SK-N-SH (cell line): ENCODE results near the gene CTAG1B. TPM values are rescaled to one million over a fixed set of nuclear protein-coding genes. Genes with fewer than 3 reads are reported as not detected.
"Not testable (repeated sequence)": the region's sequence is repeated elsewhere in the genome, so short reads cannot be mapped to it uniquely, and the experiment has no call there.

Source experiments
- CTCF ChIA-PET: fragments of 300-600, 350-600 bp; formaldehyde crosslinking; extraction: SDS; loops from one replicate; lab custom pipeline; 2021; lab: Yijun Ruan, JAX
- POLR2A ChIA-PET: fragments of 350-600 bp; sonication (Branson Sonifier 250); formaldehyde crosslinking; extraction: SDS; loops from one replicate; lab custom pipeline; 2020; ENCODE audit warnings: antibody characterized with exemption, inconsistent platforms; lab: Yijun Ruan, JAX
- DNase-seq: peaks from one replicate; pipeline ENCODE4 v3.0.0; 2012
- H2AFZ ChIP-seq: fragments of 200-600 bp; sonication (generic); 2 replicates; pipeline ENCODE4 v1.8.1; 2016; ENCODE audit warnings: antibody characterized with exemption, mild to moderate bottlenecking, low read depth
- H3F3A ChIP-seq: fragments of 200-600 bp; sonication (generic); replicated peaks from 2 replicates; pipeline ENCODE3; 2016; ENCODE audit warnings: antibody characterized with exemption, mild to moderate bottlenecking; ENCODE audit not compliant: insufficient read depth
- H3K27ac ChIP-seq, 2 experiments: fragments of 200-500 bp in 1 of 2; fragments of 200-600 bp in 1 of 2; sonication (Bioruptor generic) in 1 of 2; sonication (generic), shearing (Covaris generic) in 1 of 2; 2 replicates each; pipeline versions ENCODE4 v1.5.1 to v1.6.1; 2014 to 2016; ENCODE audit warnings: low read depth in 2 of 2, inconsistent platforms in 1 of 2, low read length in 1 of 2, mild to moderate bottlenecking in 1 of 2, mixed read lengths in 1 of 2
- H3K27me3 ChIP-seq: fragments of 200-600 bp; sonication (generic), shearing (Covaris generic); 2 replicates; pipeline ENCODE4 v1.6.1; 2016; ENCODE audit warnings: mixed run types; ENCODE audit not compliant: insufficient read depth
- H3K36me3 ChIP-seq, 2 experiments: fragments of 200-500 bp in 1 of 2; fragments of 200-600 bp in 1 of 2; sonication (Bioruptor generic) in 1 of 2; sonication (generic) in 1 of 2; replicated peaks in 1 of 2; 2 replicates each; pipeline versions ENCODE3 to v1.5.1; 2014 to 2016; ENCODE audit warnings: low read length in 1 of 2, mild to moderate bottlenecking in 1 of 2; ENCODE audit not compliant: insufficient read depth in 2 of 2, control insufficient read depth in 1 of 2
- H3K4me1 ChIP-seq, 2 experiments: fragments of 200-500 bp in 1 of 2; fragments of 200-600 bp in 1 of 2; sonication (Bioruptor generic) in 1 of 2; sonication (generic), shearing (Covaris generic) in 1 of 2; 2 replicates each; pipeline versions ENCODE4 v1.5.1 to v1.6.1; 2014 to 2016; ENCODE audit warnings: low read depth in 1 of 2, low read length in 1 of 2, mixed run types in 1 of 2; ENCODE audit not compliant: insufficient read depth in 2 of 2, control insufficient read depth in 1 of 2
- H3K4me2 ChIP-seq: fragments of 200-600 bp; sonication (generic), shearing (Covaris generic); 2 replicates; pipeline ENCODE4 v1.6.1; 2017; ENCODE audit warnings: mixed run types
- H3K4me3 ChIP-seq, 2 experiments: fragments of 200-500 bp in 1 of 2; fragments of 200-600 bp in 1 of 2; sonication (Bioruptor generic) in 1 of 2; sonication (generic), shearing (Covaris generic) in 1 of 2; 2 replicates each; pipeline versions ENCODE4 v1.5.1 to v1.8.1; 2014 to 2016; ENCODE audit warnings: low read depth in 2 of 2, inconsistent platforms in 1 of 2, low read length in 1 of 2, mild to moderate bottlenecking in 1 of 2, mixed read lengths in 1 of 2, moderate library complexity in 1 of 2
- H3K79me2 ChIP-seq: fragments of 200-600 bp; sonication (generic); 2 replicates; pipeline ENCODE4 v1.8.1; 2017; ENCODE audit warnings: mild to moderate bottlenecking; ENCODE audit not compliant: insufficient read depth
- H3K9ac ChIP-seq: fragments of 200-600 bp; sonication (generic); 2 replicates; pipeline ENCODE4 v1.6.1; 2017; ENCODE audit warnings: mixed run types
- H3K9me2 ChIP-seq: fragments of 200-600 bp; sonication (generic); 2 replicates; pipeline ENCODE4 v1.6.1; 2017; ENCODE audit warnings: mixed run types
- H3K9me3 ChIP-seq: fragments of 200-600 bp; sonication (generic); 2 replicates; pipeline ENCODE4 v1.6.1; 2017; ENCODE audit warnings: mixed run types, mild to moderate bottlenecking, moderate library complexity
- H4K20me1 ChIP-seq: fragments of 200-600 bp; sonication (generic); 2 replicates; pipeline ENCODE4 v1.6.1; 2017; ENCODE audit warnings: mild to moderate bottlenecking, mixed run types; ENCODE audit not compliant: insufficient read depth
- WGBS: methylation state at CpG from one replicate; pipeline ENCODE4 v1.1.6; 2017; ENCODE audit warnings: low lambda C conversion rate; 5-methylcytosine and 5-hydroxymethylcytosine counted together
- polyA plus RNA-seq, 3 experiments: library from polyadenylated mRNA; depleted of rRNA; stranded (reverse); fragments of >200 nt; gene quantifications; 2 replicates each; pipeline ENCODE4 v1.2.3, GENCODE V29; 2012

Gene CTAG1B
- polyA plus RNA-seq, 1 of the 3 experiments (the other 2 are of a cell fraction): not detected

- H3K4me1 ChIP-seq, POLR2A ChIA-PET, H3K79me2 ChIP-seq, H3K4me3 ChIP-seq, H3K9ac ChIP-seq, H3K9me2 ChIP-seq, H3K27ac ChIP-seq, H2AFZ ChIP-seq, H4K20me1 ChIP-seq, H3K9me3 ChIP-seq, H3F3A ChIP-seq, CTCF ChIA-PET, DNase-seq, H3K4me2 ChIP-seq, H3K36me3 ChIP-seq, H3K27me3 ChIP-seq: not testable (repeated sequence)
- no CpG with 5 or more reads among the region's 10 CpGs for WGBS
Measured at GRCh38 chrX:154641740-154642139, 22.7 kb upstream of the CTAG1B start.

DNA sequence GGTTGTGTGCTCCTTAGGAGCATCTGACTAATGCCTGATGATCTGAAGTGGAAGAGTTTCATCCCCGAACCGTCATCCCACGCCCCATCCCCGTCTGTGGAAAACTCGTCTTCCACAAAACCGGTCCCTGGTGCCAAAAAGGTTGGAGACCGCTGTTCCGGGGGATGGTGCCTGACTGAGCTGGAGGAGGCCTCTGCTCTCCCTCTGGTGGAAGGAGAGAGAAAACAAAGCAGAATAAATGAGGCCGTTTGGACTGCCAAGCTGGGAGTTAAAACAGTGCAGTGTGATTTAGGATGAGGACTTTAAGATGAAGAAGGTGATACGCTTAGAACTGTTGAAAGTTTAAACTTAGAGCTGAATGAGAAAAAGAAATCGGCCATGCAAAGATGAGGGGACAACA is 14.6 kb upstream of the CTAG1B start:
- H3F3A ChIP-seq, H3K9ac ChIP-seq, H3K27ac ChIP-seq, H3K79me2 ChIP-seq, H2AFZ ChIP-seq, H3K4me1 ChIP-seq, DNase-seq, H3K36me3 ChIP-seq, H4K20me1 ChIP-seq, H3K9me3 ChIP-seq, H3K4me3 ChIP-seq, H3K9me2 ChIP-seq, POLR2A ChIA-PET, H3K4me2 ChIP-seq, H3K27me3 ChIP-seq, CTCF ChIA-PET: not testable (repeated sequence)
- WGBS: no CpG with 5 or more reads among the region's 11 CpGs

DNA sequence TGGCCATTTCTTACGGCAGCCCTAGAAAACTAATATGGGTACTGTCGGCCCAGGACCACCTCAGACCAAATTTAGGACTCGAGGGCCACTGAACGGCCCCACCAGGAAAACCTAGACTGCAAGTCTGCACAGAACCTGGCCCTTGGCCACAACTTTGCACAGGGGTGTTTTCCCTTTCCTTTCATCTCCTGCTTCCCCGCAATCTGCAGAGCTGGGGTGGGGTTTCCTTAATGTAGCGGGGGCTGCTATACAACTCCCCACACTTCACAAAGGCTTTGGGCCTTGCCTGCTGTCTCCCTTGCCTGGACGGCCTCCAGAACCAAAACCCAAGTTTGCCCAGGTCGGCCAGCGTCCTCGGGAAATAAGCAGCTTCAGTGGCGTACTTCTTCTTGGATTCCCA is 11.9 kb upstream of the CTAG1B start:
- H3F3A ChIP-seq, H3K4me3 ChIP-seq: not testable (repeated sequence)

GRCh38 chrX:154628960-154629359 is 9.9 kb upstream of the CTAG1B start:
- WGBS: no CpG with 5 or more reads among the region's 5 CpGs
- H3K9ac ChIP-seq, H4K20me1 ChIP-seq, POLR2A ChIA-PET, H3K4me2 ChIP-seq, H3K9me3 ChIP-seq, H3F3A ChIP-seq, H3K4me3 ChIP-seq, DNase-seq, H3K27me3 ChIP-seq, H3K27ac ChIP-seq, CTCF ChIA-PET, H3K4me1 ChIP-seq, H3K9me2 ChIP-seq, H3K79me2 ChIP-seq, H2AFZ ChIP-seq, H3K36me3 ChIP-seq: not testable (repeated sequence)

More for the DNA sequence above, 11.9 kb upstream of the CTAG1B start:
- H3K9ac ChIP-seq, H2AFZ ChIP-seq, H3K27me3 ChIP-seq, H4K20me1 ChIP-seq, POLR2A ChIA-PET, H3K79me2 ChIP-seq, H3K9me3 ChIP-seq, CTCF ChIA-PET, H3K4me2 ChIP-seq, DNase-seq, H3K27ac ChIP-seq, H3K9me2 ChIP-seq, H3K36me3 ChIP-seq, H3K4me1 ChIP-seq: not testable (repeated sequence)
- no CpG with 5 or more reads among the region's 11 CpGs for WGBS

DNA sequence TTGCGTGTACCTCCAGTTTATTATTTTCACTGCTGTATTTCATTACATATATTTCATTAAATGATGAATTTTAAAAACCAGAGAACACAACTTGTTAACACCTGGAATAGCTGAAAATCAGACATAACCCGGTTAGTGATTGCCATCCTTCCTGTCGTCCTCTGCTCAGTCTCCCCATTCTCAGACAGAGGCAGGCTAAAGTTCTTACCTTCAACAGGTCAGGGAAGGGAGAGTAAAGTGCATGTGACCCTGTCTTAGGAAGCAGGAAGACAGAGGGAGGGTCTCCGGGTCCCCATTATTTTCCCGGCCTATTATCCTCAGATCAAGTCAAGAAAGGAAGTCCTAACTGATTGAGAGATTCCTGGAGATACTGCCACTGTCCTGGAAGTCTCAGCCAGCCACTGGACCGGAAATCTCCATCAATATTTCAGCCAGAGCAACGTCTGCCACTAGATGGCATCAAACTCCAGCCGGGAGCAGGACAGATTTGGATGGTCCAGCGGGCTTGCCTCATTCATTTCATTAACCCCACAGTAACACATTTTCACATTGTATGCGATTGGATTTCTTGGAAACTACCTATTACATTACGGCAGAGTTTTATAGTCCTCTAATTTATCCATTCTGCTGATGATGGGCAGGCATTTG is 1.8 kb upstream of the CTAG1B start:
- CTCF ChIA-PET, H3K4me3 ChIP-seq, H4K20me1 ChIP-seq, POLR2A ChIA-PET, H3K4me2 ChIP-seq, H2AFZ ChIP-seq, H3K36me3 ChIP-seq, H3F3A ChIP-seq, H3K27me3 ChIP-seq, DNase-seq, H3K27ac ChIP-seq, H3K9ac ChIP-seq, H3K79me2 ChIP-seq, H3K9me3 ChIP-seq, H3K9me2 ChIP-seq, H3K4me1 ChIP-seq: not testable (repeated sequence)
- WGBS: 0% methylated on average over 1 of the region's 11 CpGs

- H4K20me1 ChIP-seq, H3K9ac ChIP-seq, H3K9me3 ChIP-seq, H3K4me3 ChIP-seq, DNase-seq, H3K27ac ChIP-seq, H3K4me2 ChIP-seq, H3K27me3 ChIP-seq, H3K36me3 ChIP-seq, H3K4me1 ChIP-seq, H3K79me2 ChIP-seq, POLR2A ChIA-PET, CTCF ChIA-PET, H3F3A ChIP-seq, H3K9me2 ChIP-seq, H2AFZ ChIP-seq: not testable (repeated sequence)
- WGBS: 5% methylated on average over 7 of the region's 12 CpGs
Measured at GRCh38 chrX:154613586-154613985, 5.5 kb downstream of the CTAG1B start.
